Liver (tissue), 3 donors: Measurements from ENCODE around the gene ANKRD11.

Experiments used
- ATF3 ChIP-seq: IDR thresholded peaks from 2 replicates; pipeline ENCODE4 v1.6.1; 2016; ENCODE audit warnings: antibody characterized with exemption
- CTCF ChIP-seq: fragments of 150-350 bp; IDR thresholded peaks from 2 replicates; pipeline ENCODE4 v1.5.1; 2017; ENCODE audit warnings: improper control_type of control experiment, low read depth, low read length; ENCODE audit not compliant: missing input control
- EGR1 ChIP-seq, 2 donors: IDR thresholded peaks; 2 replicates each; pipeline ENCODE4 v1.6.1; 2016 to 2018; ENCODE audit warnings: antibody characterized with exemption in 2 of 2, low read depth in 2 of 2
- JUND ChIP-seq, 2 donors: IDR thresholded peaks; 2 replicates each; pipeline ENCODE4 v1.6.1; 2016; ENCODE audit warnings: antibody characterized with exemption in 2 of 2
- RAD21 ChIP-seq, 2 donors: IDR thresholded peaks; 2 replicates each; pipeline ENCODE4 v1.6.1; 2016; ENCODE audit warnings: antibody characterized with exemption in 2 of 2, mild to moderate bottlenecking in 2 of 2
- RXRA ChIP-seq, 2 donors: IDR thresholded peaks; 2 replicates each; pipeline ENCODE4 v1.6.1; 2017 to 2018; ENCODE audit warnings: antibody characterized with exemption in 2 of 2, mild to moderate bottlenecking in 1 of 2
- SP1 ChIP-seq: IDR thresholded peaks from 2 replicates; pipeline ENCODE4 v1.6.1; 2018; ENCODE audit warnings: antibody characterized with exemption, mild to moderate bottlenecking
- TAF1 ChIP-seq: conservative IDR thresholded peaks from 2 replicates; pipeline ENCODE4 v1.6.1; 2016; ENCODE audit warnings: antibody characterized with exemption, mild to moderate bottlenecking
- YY1 ChIP-seq: IDR thresholded peaks from 2 replicates; pipeline ENCODE4 v1.6.1; 2016; ENCODE audit warnings: antibody characterized with exemption, mild to moderate bottlenecking
- TF ChIP-seq, protein P1 (sequence below): IDR thresholded peaks from 2 replicates; pipeline ENCODE4 v1.6.1; 2016; ENCODE audit warnings: antibody characterized with exemption, mild to moderate bottlenecking
- TF ChIP-seq, protein P2 (sequence below): IDR thresholded peaks from 2 replicates; pipeline ENCODE4 v1.6.1; 2016; ENCODE audit warnings: antibody characterized with exemption
- donor health status: healthy.
- donor health status: healthy.

GRCh38 chr16:89481356-89481955 is 8.9 kb downstream of the ANKRD11 start:
- no peak for TF ChIP-seq CTCF
- TF ChIP-seq ATF3 = no peak
- TF ChIP-seq, protein P1, sequence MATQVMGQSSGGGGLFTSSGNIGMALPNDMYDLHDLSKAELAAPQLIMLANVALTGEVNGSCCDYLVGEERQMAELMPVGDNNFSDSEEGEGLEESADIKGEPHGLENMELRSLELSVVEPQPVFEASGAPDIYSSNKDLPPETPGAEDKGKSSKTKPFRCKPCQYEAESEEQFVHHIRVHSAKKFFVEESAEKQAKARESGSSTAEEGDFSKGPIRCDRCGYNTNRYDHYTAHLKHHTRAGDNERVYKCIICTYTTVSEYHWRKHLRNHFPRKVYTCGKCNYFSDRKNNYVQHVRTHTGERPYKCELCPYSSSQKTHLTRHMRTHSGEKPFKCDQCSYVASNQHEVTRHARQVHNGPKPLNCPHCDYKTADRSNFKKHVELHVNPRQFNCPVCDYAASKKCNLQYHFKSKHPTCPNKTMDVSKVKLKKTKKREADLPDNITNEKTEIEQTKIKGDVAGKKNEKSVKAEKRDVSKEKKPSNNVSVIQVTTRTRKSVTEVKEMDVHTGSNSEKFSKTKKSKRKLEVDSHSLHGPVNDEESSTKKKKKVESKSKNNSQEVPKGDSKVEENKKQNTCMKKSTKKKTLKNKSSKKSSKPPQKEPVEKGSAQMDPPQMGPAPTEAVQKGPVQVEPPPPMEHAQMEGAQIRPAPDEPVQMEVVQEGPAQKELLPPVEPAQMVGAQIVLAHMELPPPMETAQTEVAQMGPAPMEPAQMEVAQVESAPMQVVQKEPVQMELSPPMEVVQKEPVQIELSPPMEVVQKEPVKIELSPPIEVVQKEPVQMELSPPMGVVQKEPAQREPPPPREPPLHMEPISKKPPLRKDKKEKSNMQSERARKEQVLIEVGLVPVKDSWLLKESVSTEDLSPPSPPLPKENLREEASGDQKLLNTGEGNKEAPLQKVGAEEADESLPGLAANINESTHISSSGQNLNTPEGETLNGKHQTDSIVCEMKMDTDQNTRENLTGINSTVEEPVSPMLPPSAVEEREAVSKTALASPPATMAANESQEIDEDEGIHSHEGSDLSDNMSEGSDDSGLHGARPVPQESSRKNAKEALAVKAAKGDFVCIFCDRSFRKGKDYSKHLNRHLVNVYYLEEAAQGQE = no peak
- TF ChIP-seq YY1 = no peak
- TF ChIP-seq RAD21 (IDR thresholded peaks at IDR 0.05) = no peak
- no peak for TF ChIP-seq RXRA (IDR thresholded peaks at IDR 0.05)
- TF ChIP-seq SP1 = no peak
- TF ChIP-seq, protein P2, sequence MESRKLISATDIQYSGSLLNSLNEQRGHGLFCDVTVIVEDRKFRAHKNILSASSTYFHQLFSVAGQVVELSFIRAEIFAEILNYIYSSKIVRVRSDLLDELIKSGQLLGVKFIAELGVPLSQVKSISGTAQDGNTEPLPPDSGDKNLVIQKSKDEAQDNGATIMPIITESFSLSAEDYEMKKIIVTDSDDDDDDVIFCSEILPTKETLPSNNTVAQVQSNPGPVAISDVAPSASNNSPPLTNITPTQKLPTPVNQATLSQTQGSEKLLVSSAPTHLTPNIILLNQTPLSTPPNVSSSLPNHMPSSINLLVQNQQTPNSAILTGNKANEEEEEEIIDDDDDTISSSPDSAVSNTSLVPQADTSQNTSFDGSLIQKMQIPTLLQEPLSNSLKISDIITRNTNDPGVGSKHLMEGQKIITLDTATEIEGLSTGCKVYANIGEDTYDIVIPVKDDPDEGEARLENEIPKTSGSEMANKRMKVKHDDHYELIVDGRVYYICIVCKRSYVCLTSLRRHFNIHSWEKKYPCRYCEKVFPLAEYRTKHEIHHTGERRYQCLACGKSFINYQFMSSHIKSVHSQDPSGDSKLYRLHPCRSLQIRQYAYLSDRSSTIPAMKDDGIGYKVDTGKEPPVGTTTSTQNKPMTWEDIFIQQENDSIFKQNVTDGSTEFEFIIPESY = no peak
- TF ChIP-seq EGR1 (IDR thresholded peaks at IDR 0.05; ENCODE audit: low read depth in 2 of 2) = no peak
- TF ChIP-seq JUND (IDR thresholded peaks at IDR 0.05) = no peak
- TF ChIP-seq TAF1 = no peak
